HepG2 (cell line): ENCODE measurements around the gene GFRA4. TPM values are rescaled to one million over a fixed set of nuclear protein-coding genes. Genes with fewer than 3 reads are reported as not detected.
A peak's percentile ranks its signal among the peaks of the same experiment; 100 is the strongest.

Source experiments
- ATRX ChIP-seq: sonication (generic); formaldehyde crosslinking; IDR thresholded peaks from 2 replicates; pipeline ENCODE4 v1.4.0; 2020; ENCODE audit warnings: missing genetic modification reagents, borderline replicate concordance
- FOXC1 ChIP-seq: sonication (generic); formaldehyde crosslinking; IDR thresholded peaks from 2 replicates; pipeline ENCODE4 v1.8.0; 2022; ENCODE audit warnings: mild to moderate bottlenecking, missing genetic modification reagents, borderline replicate concordance
- HHEX ChIP-seq: IDR thresholded peaks from 2 replicates; pipeline ENCODE4 v1.6.1; 2016; ENCODE audit warnings: control low read depth
- MAX ChIP-seq: IDR thresholded peaks from 2 replicates; pipeline ENCODE4 v1.6.1; 2012; ENCODE audit warnings: inconsistent platforms
- MTERF4 ChIP-seq: sonication (generic); formaldehyde crosslinking; IDR thresholded peaks from 2 replicates; pipeline ENCODE4 v1.8.0; 2023; ENCODE audit warnings: mild to moderate bottlenecking, missing genetic modification reagents
- MXD1 ChIP-seq: sonication (generic); formaldehyde crosslinking; IDR thresholded peaks from 2 replicates; pipeline ENCODE4 v1.4.0; 2020; ENCODE audit warnings: mild to moderate bottlenecking, missing genetic modification reagents
- MYNN ChIP-seq: sonication (generic); formaldehyde crosslinking; IDR thresholded peaks from 2 replicates; pipeline ENCODE4 v1.4.0; 2020; ENCODE audit warnings: mild to moderate bottlenecking, low read depth, missing genetic modification reagents
- NFE2 ChIP-seq: sonication (generic); formaldehyde crosslinking; IDR thresholded peaks from 2 replicates; pipeline ENCODE4 v1.4.0; 2020; ENCODE audit warnings: missing genetic modification reagents
- POLR2A ChIP-seq, 2 experiments: IDR thresholded peaks; 2 replicates each; pipeline ENCODE4 v1.6.1; 2011; ENCODE audit warnings: low read depth in 2 of 2, low read length in 2 of 2, mild to moderate bottlenecking in 1 of 2, moderate library complexity in 1 of 2; ENCODE audit not compliant: insufficient read depth in 1 of 2
- RBM39 ChIP-seq: fragments of 200-400 bp; formaldehyde crosslinking; IDR thresholded peaks from one replicate; pipeline ENCODE4 v1.6.1; 2018; ENCODE audit warnings: antibody characterized with exemption, mild to moderate bottlenecking, low read depth, low read length; ENCODE audit not compliant: poor library complexity, severe bottlenecking
- ZBTB38 ChIP-seq: sonication (generic); formaldehyde crosslinking; IDR thresholded peaks from 2 replicates; pipeline ENCODE4 v1.5.1; 2020; ENCODE audit warnings: mild to moderate bottlenecking, missing genetic modification reagents
- ZNF207 ChIP-seq: fragments of 450-650 bp; IDR thresholded peaks from 2 replicates; pipeline ENCODE4 v1.6.1; 2016; ENCODE audit warnings: antibody characterized with exemption, borderline replicate concordance
- ZNF260 ChIP-seq: sonication (generic); formaldehyde crosslinking; IDR thresholded peaks from 2 replicates; pipeline ENCODE4 v1.4.0; 2020; ENCODE audit warnings: missing genetic modification reagents, low read depth, mild to moderate bottlenecking, borderline replicate concordance
- ZNF276 ChIP-seq: sonication (generic); formaldehyde crosslinking; IDR thresholded peaks from 2 replicates; pipeline ENCODE4 v1.4.0; 2020; ENCODE audit warnings: mild to moderate bottlenecking, low read depth, missing genetic modification reagents
- ZNF660 ChIP-seq: sonication (generic); formaldehyde crosslinking; IDR thresholded peaks from 2 replicates; pipeline ENCODE4 v1.5.1; 2020; ENCODE audit warnings: mild to moderate bottlenecking, low read depth, missing genetic modification reagents, borderline replicate concordance
- ZNF687 ChIP-seq: sonication (generic); formaldehyde crosslinking; IDR thresholded peaks from 2 replicates; pipeline ENCODE4 v1.5.1; 2020; ENCODE audit warnings: mild to moderate bottlenecking, missing genetic modification reagents, moderate library complexity
- ZNF691 ChIP-seq: sonication (generic); formaldehyde crosslinking; IDR thresholded peaks from 2 replicates; pipeline ENCODE4 v1.4.0; 2020; ENCODE audit warnings: missing genetic modification reagents, low read depth, mild to moderate bottlenecking, borderline replicate concordance
- ZNF766 ChIP-seq: sonication (generic); formaldehyde crosslinking; IDR thresholded peaks from 2 replicates; pipeline ENCODE4 v1.5.0; 2020; ENCODE audit warnings: missing genetic modification reagents, borderline replicate concordance
- polyA plus RNA-seq, 8 experiments: library from polyadenylated mRNA; depleted of rRNA in 3 of 8; stranded (reverse) in 7 of 8; unstranded in 1 of 8; fragments of >200 nt; fragmentation: Illumina TruSeq in 4 of 8; extraction: Trizol in 4 of 8; gene quantifications; 2 replicates each; pipeline versions ENCODE4 v1.2.1 to v1.2.3, GENCODE V29; 2011 to 2016; ENCODE audit warnings: low read depth in 4 of 8, missing spikeins in 1 of 8, mixed read lengths in 1 of 8; ENCODE audit not compliant: insufficient read depth in 1 of 8
- total RNA-seq, 5 experiments: library from RNA; depleted of rRNA; stranded (reverse); fragments of >200 nt; fragmentation: Illumina TruSeq; extraction: Trizol; gene quantifications; 2 replicates each; pipeline ENCODE4 v1.2.3, GENCODE V29; 2016; ENCODE audit warnings: low read depth in 1 of 5

Gene GFRA4
- total and polyA plus RNA-seq, 2 of the 13 experiments (the other 11 are each of a cell fraction or from before 2014, with no cell fraction given) = not detected

- TF ChIP-seq ZNF687 (CRISPR knock-in tag) (peak; percentile 67), ZNF260 (CRISPR knock-in tag) (no peak), ZBTB38 (peak; percentile 87), MAX (peak; percentile 52), MXD1 (CRISPR knock-in tag) (no peak), MTERF4 (CRISPR knock-in tag) (peak; percentile 85; the same call in 1 of the 2 replicates), MYNN (no peak), ZNF276 (0 out of 2 replicates have a peak, but pooled peaks have one; percentile 43), POLR2A (IDR thresholded peaks at IDR 0.05; ENCODE audit: insufficient read depth in 1 of 2, low read depth in 2 of 2, low read length in 2 of 2) (no peak), NFE2 (CRISPR knock-in tag) (no peak), HHEX (CRISPR knock-in tag) (peak; percentile 52; the same call in 1 of the 2 replicates), ZNF660 (no peak), RBM39 (no peak), ZNF207 (no peak), ZNF691 (CRISPR knock-in tag) (peak; percentile 85; the same call in 1 of the 2 replicates), ZNF766 (CRISPR knock-in tag) (no peak), FOXC1 (CRISPR knock-in tag) (peak; percentile 96), ATRX (CRISPR knock-in tag) (no peak)
Measured at GRCh38 chr20:3628502-3629314, 34.5 kb downstream of the GFRA4 start (continued).
